Adrenal gland (tissue), 19 donors: Measurements from ENCODE around the gene SERPING1. TPM values are rescaled to one million over a fixed set of nuclear protein-coding genes. Genes with fewer than 3 reads are reported as not detected.

Experiments
- DNase-seq, 7 donors: peaks; one replicate each; pipeline ENCODE4 v3.0.0-alpha.2; 2019 to 2020
- H3K27ac ChIP-seq, 5 donors: fragments of 200-600 bp; sonication (generic) in 4 of 5; 1 replicate in 3 of 5; 2 replicates in 2 of 5; pipeline versions ENCODE4 v1.5.1 to v1.8.0; 2016 to 2020; ENCODE audit warnings: mild to moderate bottlenecking in 1 of 5
- H3K27me3 ChIP-seq: fragments of 200-600 bp; 2 replicates; pipeline ENCODE4 v1.8.0; 2021
- H3K36me3 ChIP-seq, 2 donors: fragments of 200-600 bp; replicated peaks in 1 of 2; 1 replicate in 1 of 2; 2 replicates in 1 of 2; pipeline versions ENCODE4 v1.5.1 to v1.8.0; 2018 to 2022
- H3K4me1 ChIP-seq, 2 donors: fragments of 200-600 bp; replicated peaks in 1 of 2; 1 replicate in 1 of 2; 2 replicates in 1 of 2; pipeline versions ENCODE4 v1.5.1 to v1.8.0; 2018 to 2021
- H3K4me3 ChIP-seq, 4 donors: fragments of 200-600 bp; sonication (generic) in 3 of 4; one replicate each; pipeline ENCODE4 v1.5.1; 2016 to 2018
- H3K9me3 ChIP-seq, 3 donors: fragments of 200-600 bp; sonication (generic) in 1 of 3; replicated peaks in 1 of 3; 1 replicate in 2 of 3; 2 replicates in 1 of 3; pipeline versions ENCODE4 v1.5.1 to v1.8.0; 2016 to 2021
- POLR2A ChIP-seq, 2 donors: fragments of 450-650 bp; IDR thresholded peaks; one replicate each; pipeline ENCODE4 v1.6.1; 2017; ENCODE audit warnings: antibody characterized with exemption in 2 of 2, mild to moderate bottlenecking in 2 of 2, moderate library complexity in 1 of 2
- WGBS, 4 donors: extraction: QIAGEN DNeasy Blood & Tissue Kit in 2 of 4; methylation state at CpG; one replicate each; pipeline versions ENCODE4 v1.1.5 to v1.1.7; 2013 to 2017; 5-methylcytosine and 5-hydroxymethylcytosine counted together
- intact Hi-C, 2 donors: fragments of 100-400 bp; cut with DNase I; formaldehyde crosslinking; loops; one replicate each; pipeline versions ENCODE4 v1.14.1 to v1.15.0; 2022 to 2023
- long read RNA-seq, 10 donors: library from polyadenylated mRNA in 3 of 10; unstranded in 2 of 10; stranded (forward) in 1 of 10; transcript quantifications; one replicate each; pipeline ENCODE4 v2.0.0 and lab custom pipeline, GENCODE V29; 2021 to 2026
- polyA plus RNA-seq, 3 donors: library from polyadenylated mRNA; stranded (reverse); fragments of 200-250 nt in 2 of 3; fragments of 350-450 nt in 1 of 3; fragmentation: Illumina TruSeq in 1 of 3; extraction: RNeasy Lipid Tissue Mini Kit (QIAGEN cat#74804) in 1 of 3; gene quantifications; one replicate each; pipeline ENCODE4 v1.2.3, GENCODE V29; 2013 to 2014
- total RNA-seq, 9 donors: library from RNA; depleted of rRNA in 4 of 9; stranded (reverse); fragments of >200 nt in 4 of 9; fragments of 120-200 nt in 1 of 9; fragmentation: NEBNext Ultra II Directional in 1 of 9; extraction: Animal tissue kit (Norgen Biotek cat#: 25700) in 1 of 9; gene quantifications; one replicate each; pipeline versions ENCODE4 v1.1.0 to v1.2.4, GENCODE V29; 2013 to 2023
- TF ChIP-seq, protein P1 (sequence below), 6 experiments: fragments of 450-650 bp in 4 of 6; fragments of 200-600 bp in 2 of 6; sonication (generic) in 1 of 6; IDR thresholded peaks; 1 replicate in 5 of 6; 2 replicates in 1 of 6; pipeline versions ENCODE4 v1.5.1 to v1.8.0; 2016 to 2021; ENCODE audit warnings: antibody characterized with exemption in 6 of 6, mild to moderate bottlenecking in 2 of 6, moderate library complexity in 1 of 6
- donor health status: healthy with polysubstance abuse.
- donor health status: Bipolar disorder and iron deficiency.
- donor health status: DM: yes; HTN: yes; CAD: no.
- donor health status: DM: no; HTN: no; CAD: no.
- donor health status: DM: no; HTN: no; CAD: no.
- donor health status: DM: yes; HTN: yes; CAD: no.

The SERPING1 gene
- total RNA-seq (100 to 1,000 TPM in 7 of 9 donors, 10 to 100 TPM in 1, 1 to 10 TPM in 1; 7.0 to 423 (median 140) TPM), polyA plus RNA-seq (100 to 1,000 TPM; 157 to 353 (median 220) TPM)
- long read RNA-seq, donor 1, partial matches to known transcripts, result 0 of 1 reads
- long read RNA-seq, donor 1, other reads (novel, unspliced or antisense), result 0 of 1 reads
- long read RNA-seq, donor 2, partial matches to known transcripts, result 6 of 8 reads
- long read RNA-seq, donor 2, other reads (novel, unspliced or antisense), result 0 of 8 reads
- long read RNA-seq, donor 3, result 0 reads
- long read RNA-seq, donor 4, transcript SERPING1-201 (8 exons, 2,002 nt), result major isoform, 25 of 71 reads
- long read RNA-seq, donor 4, transcript SERPING1-209 (2 exons, 908 nt), result minor isoform, 6 of 71 reads
- long read RNA-seq, donor 4, partial matches to known transcripts, result 34 of 71 reads
- long read RNA-seq, donor 4, other reads (novel, unspliced or antisense), result 6 of 71 reads
- long read RNA-seq, donor 5, transcript SERPING1-201 (8 exons, 2,002 nt), result major isoform, 131 of 192 reads
- long read RNA-seq, donor 5, partial matches to known transcripts, result 53 of 192 reads
- long read RNA-seq, donor 5, other reads (novel, unspliced or antisense), result 4 of 192 reads
- long read RNA-seq, donor 6, transcript SERPING1-209 (2 exons, 908 nt), result minor isoform, 7 of 77 reads
- long read RNA-seq, donor 6, transcript SERPING1-201 (8 exons, 2,002 nt), result major isoform, 26 of 77 reads
- long read RNA-seq, donor 6, partial matches to known transcripts, result 42 of 77 reads
- long read RNA-seq, donor 6, other reads (novel, unspliced or antisense), result 2 of 77 reads
- long read RNA-seq, donor 7, partial matches to known transcripts, result 6 of 9 reads
- long read RNA-seq, donor 7, other reads (novel, unspliced or antisense), result 0 of 9 reads
- long read RNA-seq, donor 8, transcript SERPING1-209 (2 exons, 908 nt), result major isoform, 6 of 22 reads
- long read RNA-seq, donor 8, partial matches to known transcripts, result 11 of 22 reads
- long read RNA-seq, donor 8, other reads (novel, unspliced or antisense), result 0 of 22 reads
- long read RNA-seq, donor 9, partial matches to known transcripts, result 0 of 1 reads
- long read RNA-seq, donor 9, other reads (novel, unspliced or antisense), result 0 of 1 reads
- long read RNA-seq, donor 10, partial matches to known transcripts, result 19 of 26 reads
- long read RNA-seq, donor 10, other reads (novel, unspliced or antisense), result 0 of 26 reads

DNA sequence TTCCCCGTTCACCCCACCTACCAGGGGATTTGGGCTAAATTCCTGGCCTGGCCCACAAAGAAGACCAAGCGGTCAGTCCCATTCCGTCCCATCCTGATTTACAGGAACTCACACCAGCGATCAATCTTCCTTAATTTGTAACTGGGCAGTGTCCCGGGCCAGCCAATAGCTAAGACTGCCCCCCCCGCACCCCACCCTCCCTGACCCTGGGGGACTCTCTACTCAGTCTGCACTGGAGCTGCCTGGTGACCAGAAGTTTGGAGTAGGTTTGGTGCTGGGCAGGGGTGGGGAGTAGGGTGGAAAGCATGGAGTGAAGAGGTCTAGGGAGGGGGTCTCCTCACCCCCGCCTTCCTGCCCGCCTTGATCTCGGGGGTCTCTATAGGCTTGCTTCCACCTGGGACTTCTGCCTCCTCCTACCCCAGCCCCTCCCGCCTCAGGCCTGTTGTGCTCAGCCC, at the start of gene SERPING1:
Gene SERPING1 (plus strand): TSS at position 225 of the 455 bp plus-strand sequence. CDS start 586 bp downstream, outside the sequence.
- peak within 1 kb of the TSS in 3 of 4 donors; percentile 14 to 64 (median 56) for H3K4me3 ChIP-seq
- intact Hi-C loops, result loop anchor here in 1 of 2 donors (10.0 kb wide), 1 partner anchor 47 kb away; the partner anchor contains the start of gene YPEL4
- 38 to 63% (median 39%) methylated on average over 6 to 10 of the region's 10 CpGs for WGBS, 4 donors
- TF ChIP-seq, protein P1, sequence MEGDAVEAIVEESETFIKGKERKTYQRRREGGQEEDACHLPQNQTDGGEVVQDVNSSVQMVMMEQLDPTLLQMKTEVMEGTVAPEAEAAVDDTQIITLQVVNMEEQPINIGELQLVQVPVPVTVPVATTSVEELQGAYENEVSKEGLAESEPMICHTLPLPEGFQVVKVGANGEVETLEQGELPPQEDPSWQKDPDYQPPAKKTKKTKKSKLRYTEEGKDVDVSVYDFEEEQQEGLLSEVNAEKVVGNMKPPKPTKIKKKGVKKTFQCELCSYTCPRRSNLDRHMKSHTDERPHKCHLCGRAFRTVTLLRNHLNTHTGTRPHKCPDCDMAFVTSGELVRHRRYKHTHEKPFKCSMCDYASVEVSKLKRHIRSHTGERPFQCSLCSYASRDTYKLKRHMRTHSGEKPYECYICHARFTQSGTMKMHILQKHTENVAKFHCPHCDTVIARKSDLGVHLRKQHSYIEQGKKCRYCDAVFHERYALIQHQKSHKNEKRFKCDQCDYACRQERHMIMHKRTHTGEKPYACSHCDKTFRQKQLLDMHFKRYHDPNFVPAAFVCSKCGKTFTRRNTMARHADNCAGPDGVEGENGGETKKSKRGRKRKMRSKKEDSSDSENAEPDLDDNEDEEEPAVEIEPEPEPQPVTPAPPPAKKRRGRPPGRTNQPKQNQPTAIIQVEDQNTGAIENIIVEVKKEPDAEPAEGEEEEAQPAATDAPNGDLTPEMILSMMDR (IDR thresholded peaks at IDR 0.05), result no peak
- TF ChIP-seq POLR2A (IDR thresholded peaks at IDR 0.05), result no peak
- H3K9me3 ChIP-seq, result no peaks in the 10 kb centered on the region
- peak; percentile 32 to 76 (median 50) for DNase-seq
- no peaks in the 10 kb centered on the region for H3K27me3 ChIP-seq
- peak within 1 kb of the TSS in 4 of 5 donors; percentile 51 to 94 (median 66) for H3K27ac ChIP-seq
- H3K36me3 ChIP-seq, result no peaks in the 10 kb centered on the region
- H3K4me1 ChIP-seq, result no peaks in the 10 kb centered on the region

DNA sequence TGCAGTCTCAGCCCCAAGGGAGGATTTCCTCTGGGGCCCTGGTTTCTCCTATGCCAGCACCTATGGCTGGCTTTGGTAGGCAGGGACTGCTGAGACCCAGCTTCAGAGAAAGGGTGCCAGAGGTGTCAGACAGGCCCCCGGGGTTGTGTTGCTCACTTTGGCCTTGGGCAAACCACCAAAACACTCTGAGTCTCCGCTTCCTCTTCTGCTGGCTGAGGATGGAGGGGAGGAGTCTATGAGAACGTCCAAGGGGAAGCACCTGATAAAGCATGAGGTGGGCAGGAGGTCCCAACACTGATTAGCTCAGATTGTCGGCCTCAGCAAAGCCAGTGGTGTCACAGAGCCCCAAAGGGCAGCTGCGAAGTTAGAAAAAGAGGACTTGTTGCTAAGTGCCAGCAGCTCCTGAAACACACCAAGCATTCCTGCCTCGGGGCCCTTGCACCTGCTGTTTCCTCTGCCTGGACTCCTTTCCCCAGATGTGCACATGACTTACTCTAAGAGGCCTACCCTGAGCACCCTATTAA, 49.6 kb upstream of the SERPING1 start:
- no peaks in the 10 kb centered on the region for H3K9me3 ChIP-seq
- intact Hi-C loops, result no loop called here
- H3K4me1 ChIP-seq, result peaks cover 0 to 8% of the 10 kb centered on the region in 2 donors
- H3K27me3 ChIP-seq, result no peaks in the 10 kb centered on the region
- peak overlapping the region in 2 of 5 donors; percentile 47 to 68 for H3K27ac ChIP-seq
- peaks cover 0 to 38% of the 10 kb centered on the region in 2 donors for H3K36me3 ChIP-seq
- TF ChIP-seq, protein P1 (IDR thresholded peaks at IDR 0.05), result no peak
- no peak for TF ChIP-seq POLR2A (IDR thresholded peaks at IDR 0.05)
- DNase-seq, result peak in 5 of 7 donors; percentile 46 to 79 (median 75)
- WGBS, 4 donors, result 21 to 55% (median 32%) methylated on average over 4 to 6 of the region's 6 CpGs
- H3K4me3 ChIP-seq, result no peak overlapping the region

DNA sequence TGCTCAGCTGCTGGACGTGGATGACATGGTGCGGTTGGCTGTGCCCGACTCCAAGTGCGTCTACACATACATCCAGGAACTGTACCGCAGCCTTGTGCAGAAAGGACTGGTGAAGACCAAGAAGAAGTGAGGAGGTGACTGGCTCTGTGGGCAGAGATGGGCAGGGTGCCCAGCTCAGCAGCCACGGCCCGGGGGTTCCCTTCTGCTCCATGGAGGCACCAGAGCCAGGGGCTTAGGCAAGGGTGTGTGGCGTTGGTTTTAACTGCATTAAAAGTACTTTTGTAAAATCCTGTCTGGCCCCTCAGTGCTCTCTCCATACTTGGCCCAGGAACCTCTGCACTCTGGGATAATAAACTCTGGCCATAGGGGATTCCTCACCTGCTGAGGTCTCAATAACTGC, 47.5 kb upstream of the SERPING1 start:
- TF ChIP-seq, protein P1 (IDR thresholded peaks at IDR 0.05), result no peak
- TF ChIP-seq POLR2A (IDR thresholded peaks at IDR 0.05), result no peak
- WGBS, 4 donors, result 78 to 97% (median 91%) methylated on average over 8 of the region's 8 CpGs
- H3K9me3 ChIP-seq, result no peaks in the 10 kb centered on the region
- peaks cover 0 to 8% of the 10 kb centered on the region in 2 donors for H3K4me1 ChIP-seq
- H3K4me3 ChIP-seq, result no peak overlapping the region
- no peak for DNase-seq
- intact Hi-C loops, result no loop called here
- H3K27ac ChIP-seq, result no peak overlapping the region
- H3K27me3 ChIP-seq, result no peaks in the 10 kb centered on the region
- peaks cover 0 to 58% of the 10 kb centered on the region in 2 donors for H3K36me3 ChIP-seq
